Sigmoid colon (tissue), 4 donors: ENCODE measurements around the gene SLC25A19.

Experiments used
- CTCF ChIP-seq, 4 experiments: fragments of 450-650 bp in 3 of 4; fragments of 200-600 bp in 1 of 4; IDR thresholded peaks; one replicate each; pipeline ENCODE4 v1.5.1; 2016 to 2019; ENCODE audit warnings: antibody characterized with exemption in 4 of 4, mild to moderate bottlenecking in 3 of 4, moderate library complexity in 2 of 4
- EP300 ChIP-seq, 4 donors: sonication (generic); formaldehyde crosslinking; IDR thresholded peaks; one replicate each; pipeline ENCODE4 v1.6.1; 2017; ENCODE audit warnings: antibody characterized with exemption in 4 of 4
- POLR2AphosphoS5 ChIP-seq, 4 donors: sonication (generic); formaldehyde crosslinking; IDR thresholded peaks; one replicate each; pipeline ENCODE4 v1.6.1; 2017; ENCODE audit warnings: antibody characterized with exemption in 4 of 4

GRCh38 chr17:75246404-75246803 lies 42.8 kb downstream of the SLC25A19 start:
- TF ChIP-seq CTCF (IDR thresholded peaks at IDR 0.05) (no peak), EP300 (IDR thresholded peaks at IDR 0.05) (no peak), POLR2AphosphoS5 (IDR thresholded peaks at IDR 0.05) (no peak)
